RKO (cell line): Measurements from ENCODE around the gene MPEG1.

Source experiments
- DNase-seq: peaks from one replicate; pipeline ENCODE4 v3.0.0-alpha.2; 2016; ENCODE audit warnings: low spot score

The MPEG1 gene

GRCh38 chr11:59171508-59172322, 41.0 kb downstream of the MPEG1 start, which contains the start of gene DTX4:
Gene DTX4, plus strand, starts transcription at chr11:59172132. Its CDS starts 464 bp downstream, at chr11:59172596.
- peak; percentile 95 for DNase-seq

- no peak for DNase-seq
Measured at GRCh38 chr11:59164028-59164427, 48.7 kb downstream of the MPEG1 start.
